ENCODE measurements around the gene SMARCE1. TPM values are rescaled to one million over a fixed set of nuclear protein-coding genes. Genes with fewer than 3 reads are reported as not detected.

SMARCE1 gene
- total RNA-seq, 2 donors from 2014 or later = 50.4 to 54.9 TPM

GRCh38 chr17:40672654-40673053 lies 25.0 kb upstream of the SMARCE1 start:
- no peaks in the 10 kb centered on the region for H3K4me1 ChIP-seq
- H3K9me3 ChIP-seq = no peaks in the 10 kb centered on the region
- H3K27me3 ChIP-seq = no peaks in the 10 kb centered on the region
- H3K4me3 ChIP-seq = no peak overlapping the region
- no peaks in the 10 kb centered on the region for H3K36me3 ChIP-seq
- no peak for DNase-seq (ENCODE audit: low spot score)
- no peak overlapping the region for H3K27ac ChIP-seq
- TF ChIP-seq, protein P1, sequence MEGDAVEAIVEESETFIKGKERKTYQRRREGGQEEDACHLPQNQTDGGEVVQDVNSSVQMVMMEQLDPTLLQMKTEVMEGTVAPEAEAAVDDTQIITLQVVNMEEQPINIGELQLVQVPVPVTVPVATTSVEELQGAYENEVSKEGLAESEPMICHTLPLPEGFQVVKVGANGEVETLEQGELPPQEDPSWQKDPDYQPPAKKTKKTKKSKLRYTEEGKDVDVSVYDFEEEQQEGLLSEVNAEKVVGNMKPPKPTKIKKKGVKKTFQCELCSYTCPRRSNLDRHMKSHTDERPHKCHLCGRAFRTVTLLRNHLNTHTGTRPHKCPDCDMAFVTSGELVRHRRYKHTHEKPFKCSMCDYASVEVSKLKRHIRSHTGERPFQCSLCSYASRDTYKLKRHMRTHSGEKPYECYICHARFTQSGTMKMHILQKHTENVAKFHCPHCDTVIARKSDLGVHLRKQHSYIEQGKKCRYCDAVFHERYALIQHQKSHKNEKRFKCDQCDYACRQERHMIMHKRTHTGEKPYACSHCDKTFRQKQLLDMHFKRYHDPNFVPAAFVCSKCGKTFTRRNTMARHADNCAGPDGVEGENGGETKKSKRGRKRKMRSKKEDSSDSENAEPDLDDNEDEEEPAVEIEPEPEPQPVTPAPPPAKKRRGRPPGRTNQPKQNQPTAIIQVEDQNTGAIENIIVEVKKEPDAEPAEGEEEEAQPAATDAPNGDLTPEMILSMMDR (IDR thresholded peaks at IDR 0.05) = no peak

DNA sequence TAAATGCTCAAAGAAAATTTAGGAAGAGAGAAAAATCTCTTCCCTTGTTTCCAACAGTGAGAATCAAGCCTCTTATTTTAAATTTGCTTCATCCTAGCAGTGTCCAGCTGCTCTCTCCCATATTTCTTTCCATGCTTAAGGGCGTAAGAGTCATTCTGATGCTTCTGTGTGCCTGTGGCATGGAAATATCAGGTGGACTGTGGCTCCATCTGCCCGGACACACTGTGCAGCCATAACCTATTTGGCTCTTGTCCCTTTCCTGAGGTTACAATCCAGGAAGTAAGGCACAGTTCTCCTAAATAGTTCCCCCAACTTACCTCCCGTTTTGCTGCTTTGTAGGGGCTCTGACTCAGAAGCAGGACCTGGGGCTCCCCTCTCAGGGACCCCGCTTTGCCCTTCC lies 23.7 kb upstream of the SMARCE1 start:
- no peaks in the 10 kb centered on the region for H3K36me3 ChIP-seq
- TF ChIP-seq, protein P1 (IDR thresholded peaks at IDR 0.05) = no peak
- H3K9me3 ChIP-seq = no peaks in the 10 kb centered on the region
- no peaks in the 10 kb centered on the region for H3K4me1 ChIP-seq
- no peaks in the 10 kb centered on the region for H3K27me3 ChIP-seq
- DNase-seq (ENCODE audit: low spot score) = no peak
- H3K27ac ChIP-seq = no peak overlapping the region
- no peak overlapping the region for H3K4me3 ChIP-seq

- no peak overlapping the region for H3K27ac ChIP-seq
- no peaks in the 10 kb centered on the region for H3K36me3 ChIP-seq
- no peaks in the 10 kb centered on the region for H3K9me3 ChIP-seq
- H3K4me3 ChIP-seq = no peak overlapping the region
- H3K27me3 ChIP-seq = no peaks in the 10 kb centered on the region
- no peak for DNase-seq (ENCODE audit: low spot score)
- H3K4me1 ChIP-seq = peaks cover 0 to 7% of the 10 kb centered on the region in 2 donors
- TF ChIP-seq, protein P1 (IDR thresholded peaks at IDR 0.05) = no peak
These were observed 18.7 kb upstream of the SMARCE1 start for GRCh38 chr17:40666331-40666730.

DNA sequence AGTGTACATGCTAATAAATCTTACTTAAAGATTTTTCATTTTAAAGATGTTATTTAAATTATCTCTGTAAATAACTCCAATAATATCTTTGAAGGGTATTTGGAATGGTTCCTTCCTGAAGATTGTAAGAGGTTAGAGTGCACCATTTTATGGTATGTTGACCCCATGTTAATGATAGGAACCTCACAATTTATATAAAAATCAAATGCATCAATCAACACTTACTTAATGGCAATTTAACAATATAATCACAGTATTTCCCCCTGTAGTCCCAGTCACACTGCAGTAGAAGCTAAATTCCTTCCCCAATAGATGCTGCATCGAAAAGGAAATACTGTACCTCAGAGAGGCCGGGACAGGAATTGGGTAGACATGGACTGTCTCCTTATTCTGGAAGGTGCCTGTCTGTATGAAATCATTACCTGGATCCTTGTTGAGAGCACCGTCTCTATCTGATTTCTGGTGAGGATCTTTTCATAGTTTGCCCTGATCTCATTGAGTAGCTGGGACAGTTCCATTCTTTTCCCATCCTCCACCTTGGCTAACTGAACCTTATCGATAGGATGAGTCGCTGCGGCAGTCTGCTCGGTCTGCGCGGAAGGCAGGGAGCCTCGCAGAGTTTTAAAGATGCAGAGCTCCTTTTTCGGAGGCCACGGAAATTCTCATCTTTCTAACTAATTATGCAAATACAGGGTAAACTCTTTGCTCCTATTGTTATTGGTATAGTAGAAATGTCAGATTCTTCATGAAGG lies 17.1 kb upstream of the SMARCE1 start, which contains the start of gene KRT222:
KRT222 (minus strand) TSS at position 596 of the 752 bp plus-strand sequence; CDS start at position 518, 78 bp downstream.
- no peaks in the 10 kb centered on the region for H3K9me3 ChIP-seq
- DNase-seq (ENCODE audit: low spot score) = no peak
- H3K27me3 ChIP-seq = no peaks in the 10 kb centered on the region

DNA sequence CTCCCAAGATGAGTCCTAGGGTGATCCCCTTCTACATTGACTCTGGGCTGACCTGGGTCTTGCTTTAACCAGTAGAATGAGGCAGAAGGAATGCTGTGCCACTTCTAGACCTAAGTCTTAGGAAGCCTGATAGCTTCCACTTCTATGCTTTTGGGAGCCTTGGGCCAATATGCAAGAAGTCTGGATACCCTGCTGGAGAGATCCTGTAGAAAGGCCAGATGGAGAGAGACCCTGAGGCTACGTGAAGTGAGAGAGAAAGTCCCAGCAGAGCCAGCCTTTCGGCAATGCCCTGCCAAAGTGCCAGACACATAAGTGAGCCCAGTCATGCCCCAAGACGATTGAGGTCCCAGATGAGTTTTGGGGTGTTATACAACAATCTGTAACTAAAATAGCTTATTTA lies 15.6 kb upstream of the SMARCE1 start:
- H3K36me3 ChIP-seq = no peaks in the 10 kb centered on the region
- peaks cover 0 to 7% of the 10 kb centered on the region in 2 donors for H3K4me1 ChIP-seq
- no peaks in the 10 kb centered on the region for H3K27me3 ChIP-seq
- no peak overlapping the region for H3K27ac ChIP-seq
- H3K9me3 ChIP-seq = no peaks in the 10 kb centered on the region
- no peak overlapping the region for H3K4me3 ChIP-seq
- no peak for DNase-seq (ENCODE audit: low spot score)
- TF ChIP-seq, protein P1 (IDR thresholded peaks at IDR 0.05) = no peak

More for the DNA sequence above, 17.1 kb upstream of the SMARCE1 start, which contains the start of gene KRT222:
- TF ChIP-seq, protein P1 (IDR thresholded peaks at IDR 0.05) = no peak
- Histone ChIP-seq H3K27ac (no peak within 1 kb of the TSS), H3K36me3 (no peaks in the 10 kb centered on the region), H3K4me3 (peak within 1 kb of the TSS in 1 of 2 donors; percentile 18), H3K4me1 (peaks cover 0 to 7% of the 10 kb centered on the region in 2 donors)

All from right atrium auricular region (tissue), 2 donors.